H9 (cell line): ENCODE data around the gene PCDHGA2. TPM values are rescaled to one million over a fixed set of nuclear protein-coding genes. Genes with fewer than 3 reads are reported as not detected.

Source experiments
- DNase-seq: peaks from one replicate; pipeline ENCODE4 v3.0.0-alpha.2; 2017
- H2AFZ ChIP-seq: one replicate; pipeline ENCODE4 v1.6.1; 2013; ENCODE audit warnings: mild to moderate bottlenecking, low read length, control low read depth, moderate library complexity
- H2AK5ac ChIP-seq: 2 replicates; pipeline ENCODE4 v1.6.1; 2013; ENCODE audit warnings: low read length, control low read depth, mixed read lengths; ENCODE audit not compliant: insufficient read length
- H2BK120ac ChIP-seq: one replicate; pipeline ENCODE4 v1.6.1; 2013; ENCODE audit warnings: low read depth, mild to moderate bottlenecking, low read length, control low read depth, inconsistent platforms; ENCODE audit not compliant: poor library complexity, severe bottlenecking
- H2BK12ac ChIP-seq: 2 replicates; pipeline ENCODE4 v1.6.1; 2013; ENCODE audit warnings: low read length, control low read depth, mixed read lengths, low read depth; ENCODE audit not compliant: insufficient read length
- H2BK15ac ChIP-seq: 2 replicates; pipeline ENCODE4 v1.6.1; 2013; ENCODE audit warnings: low read depth, low read length, control low read depth
- H2BK20ac ChIP-seq: one replicate; pipeline ENCODE4 v1.6.1; 2013; ENCODE audit warnings: low read depth, mild to moderate bottlenecking, low read length, control low read depth, inconsistent platforms; ENCODE audit not compliant: poor library complexity, severe bottlenecking
- H2BK5ac ChIP-seq: 2 replicates; pipeline ENCODE4 v1.6.1; 2013; ENCODE audit warnings: low read length, control low read depth, mixed read lengths; ENCODE audit not compliant: insufficient read length
- H3K14ac ChIP-seq: 2 replicates; pipeline ENCODE4 v1.6.1; 2013; ENCODE audit warnings: low read length, control low read depth; ENCODE audit not compliant: insufficient read depth
- H3K18ac ChIP-seq: 2 replicates; pipeline ENCODE4 v1.6.1; 2013; ENCODE audit warnings: low read depth, mild to moderate bottlenecking, mixed read lengths, low read length, control low read depth; ENCODE audit not compliant: insufficient read length
- H3K23ac ChIP-seq: 2 replicates; pipeline ENCODE4 v1.6.1; 2013; ENCODE audit warnings: low read length, control low read depth, mixed read lengths, low read depth; ENCODE audit not compliant: insufficient read length
- H3K23me2 ChIP-seq: 2 replicates; pipeline ENCODE4 v1.6.1; 2013; ENCODE audit warnings: low read depth, mild to moderate bottlenecking, mixed read lengths, low read length, control low read depth; ENCODE audit not compliant: insufficient read length, poor library complexity, severe bottlenecking
- H3K27ac ChIP-seq: 2 replicates; pipeline ENCODE4 v1.5.1; 2013; ENCODE audit warnings: low read length, control low read depth, mixed read lengths, low read depth; ENCODE audit not compliant: insufficient read length
- H3K27me3 ChIP-seq: 2 replicates; pipeline ENCODE4 v1.6.1; 2013; ENCODE audit warnings: low read length, control low read depth, inconsistent platforms; ENCODE audit not compliant: insufficient read depth
- H3K4ac ChIP-seq: 2 replicates; pipeline ENCODE4 v1.6.1; 2013; ENCODE audit warnings: low read depth, mild to moderate bottlenecking, control low read depth, inconsistent platforms, low read length, moderate library complexity
- H3K4me1 ChIP-seq: 2 replicates; pipeline ENCODE4 v1.6.1; 2013; ENCODE audit warnings: low read length, control low read depth, inconsistent platforms; ENCODE audit not compliant: insufficient read depth
- H3K4me2 ChIP-seq: 2 replicates; pipeline ENCODE4 v1.6.1; 2013; ENCODE audit warnings: low read length, control low read depth, mixed read lengths; ENCODE audit not compliant: insufficient read length, insufficient read depth
- H3K56ac ChIP-seq: 2 replicates; pipeline ENCODE4 v1.6.1; 2013; ENCODE audit warnings: low read depth, mild to moderate bottlenecking, mixed read lengths, low read length, control low read depth; ENCODE audit not compliant: insufficient read length
- H3K79me1 ChIP-seq: 2 replicates; pipeline ENCODE4 v1.6.1; 2013; ENCODE audit warnings: low read depth, mild to moderate bottlenecking, moderate library complexity, low read length, control low read depth, inconsistent platforms; ENCODE audit not compliant: insufficient read depth, poor library complexity, severe bottlenecking
- H3K79me2 ChIP-seq: 2 replicates; pipeline ENCODE4 v1.6.1; 2013; ENCODE audit warnings: low read length, control low read depth, inconsistent platforms; ENCODE audit not compliant: insufficient read depth
- H3K9ac ChIP-seq: 2 replicates; pipeline ENCODE4 v1.6.1; 2013; ENCODE audit warnings: low read length, control low read depth, mixed read lengths; ENCODE audit not compliant: insufficient read length; ENCODE audit errors: extremely low read depth
- H3K9me3 ChIP-seq: one replicate; pipeline ENCODE4 v1.6.1; 2013; ENCODE audit warnings: low read depth, low read length, inconsistent platforms; ENCODE audit not compliant: control insufficient read depth
- H3T11ph ChIP-seq: one replicate; pipeline ENCODE4 v1.6.1; 2013; ENCODE audit warnings: mild to moderate bottlenecking, low read length, control low read depth, inconsistent platforms
- H4K20me1 ChIP-seq: one replicate; pipeline ENCODE4 v1.6.1; 2013; ENCODE audit not compliant: control insufficient read depth, insufficient read length, insufficient read depth
- H4K5ac ChIP-seq: 2 replicates; pipeline ENCODE4 v1.6.1; 2013; ENCODE audit warnings: low read depth, mild to moderate bottlenecking, mixed read lengths, low read length, control low read depth; ENCODE audit not compliant: insufficient read length
- H4K8ac ChIP-seq: replicated peaks from 2 replicates; pipeline ENCODE4 v1.6.1; 2013; ENCODE audit warnings: low read length, control low read depth, mixed read lengths, low read depth; ENCODE audit not compliant: insufficient read length
- H4K91ac ChIP-seq: 2 replicates; pipeline ENCODE4 v1.6.1; 2013; ENCODE audit warnings: low read depth, mild to moderate bottlenecking, moderate library complexity, mixed read lengths, low read length, control low read depth; ENCODE audit not compliant: insufficient read length
- H3K27ac Mint-ChIP-seq, 3 experiments: 2 replicates in 2 of 3; 3 replicates in 1 of 3; pipeline ENCODE4 v1.8.0; 2020 to 2021; ENCODE audit warnings: mixed read lengths in 3 of 3, mild to moderate bottlenecking in 1 of 3, moderate library complexity in 1 of 3
- H3K27me3 Mint-ChIP-seq: 2 replicates; pipeline ENCODE4 v1.8.0; 2021; ENCODE audit warnings: low read depth, mild to moderate bottlenecking, moderate library complexity, mixed read lengths
- H3K36me3 Mint-ChIP-seq, 3 experiments: 2 replicates in 2 of 3; 3 replicates in 1 of 3; pipeline ENCODE4 v1.8.0; 2020 to 2021; ENCODE audit warnings: low read depth in 3 of 3, mixed read lengths in 3 of 3; ENCODE audit not compliant: insufficient read depth in 1 of 3
- H3K4me1 Mint-ChIP-seq, 2 experiments: 2 replicates each; pipeline ENCODE4 v1.8.0; 2020; ENCODE audit warnings: mixed read lengths in 2 of 2
- H3K4me3 Mint-ChIP-seq, 2 experiments: 2 replicates in 1 of 2; 3 replicates in 1 of 2; pipeline ENCODE4 v1.8.0; 2020 to 2021; ENCODE audit warnings: mild to moderate bottlenecking in 2 of 2, mixed read lengths in 2 of 2, moderate library complexity in 1 of 2
- H3K9me3 Mint-ChIP-seq, 2 experiments: 2 replicates in 1 of 2; 3 replicates in 1 of 2; pipeline ENCODE4 v1.8.0; 2020; ENCODE audit warnings: mild to moderate bottlenecking in 2 of 2, mixed read lengths in 2 of 2, moderate library complexity in 1 of 2
- CTCF ChIP-seq: fragments of 200-600 bp; sonication (generic); conservative IDR thresholded peaks from 3 replicates; pipeline ENCODE4 v1.8.0; 2021; ENCODE audit warnings: antibody characterized with exemption, mild to moderate bottlenecking
- WGBS: extraction: QIAGEN DNeasy Blood & Tissue Kit; methylation state at CpG from one replicate; pipeline ENCODE4 v1.1.7; 2013; ENCODE audit warnings: missing lambda C conversion rate, low lambda C conversion rate, mixed read lengths; ENCODE audit not compliant: insufficient read length; ENCODE audit errors: extremely low coverage; 5-methylcytosine and 5-hydroxymethylcytosine counted together
- total RNA-seq: library from RNA; stranded (reverse); gene quantifications from 2 replicates; pipeline ENCODE4 v1.2.1, GENCODE V29; 2021

Gene PCDHGA2
- total RNA-seq, 1 experiment from 2014 or later = 0.90 TPM

DNA sequence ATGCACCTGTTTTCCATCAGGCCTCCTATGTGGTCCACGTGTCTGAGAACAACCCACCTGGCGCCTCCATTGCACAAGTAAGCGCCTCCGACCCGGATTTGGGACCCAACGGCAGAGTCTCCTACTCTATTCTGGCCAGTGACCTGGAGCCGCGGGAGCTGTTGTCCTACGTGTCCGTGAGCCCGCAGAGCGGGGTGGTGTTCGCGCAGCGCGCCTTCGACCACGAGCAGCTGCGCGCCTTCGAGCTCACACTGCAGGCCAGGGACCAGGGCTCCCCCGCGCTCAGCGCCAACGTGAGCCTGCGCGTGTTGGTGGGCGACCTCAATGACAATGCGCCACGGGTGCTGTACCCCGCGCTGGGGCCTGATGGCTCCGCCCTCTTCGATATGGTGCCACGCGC lies 13.0 kb downstream of the PCDHGA2 start:
- H2BK15ac ChIP-seq = no peak overlapping the region
- H4K20me1 ChIP-seq = no peaks in the 10 kb centered on the region
- H3K23me2 ChIP-seq = peaks cover 4% of the 10 kb centered on the region
- no peaks in the 10 kb centered on the region for H3K79me1 ChIP-seq
- peaks cover 30% of the 10 kb centered on the region for H3K9me3 ChIP-seq
- Mint-ChIP-seq H3K27me3 (peaks cover 2% of the 10 kb centered on the region), H3K9me3 (peaks cover 57 to 62% of the 10 kb centered on the region in 2 experiments), H3K27ac (no peak overlapping the region), H3K4me3 (no peak overlapping the region), H3K36me3 (peaks cover 16 to 64% (median 43%) of the 10 kb centered on the region in 3 experiments), H3K4me1 (peaks cover 6% of the 10 kb centered on the region in 2 experiments)
- H3K23ac ChIP-seq = no peak overlapping the region
- H3K18ac ChIP-seq = no peak overlapping the region
- TF ChIP-seq CTCF = no peak
- no peak overlapping the region for H4K5ac ChIP-seq
- H2BK12ac ChIP-seq = no peak overlapping the region
- WGBS = no CpG with 5 or more reads among the region's 36 CpGs
- H3K27ac ChIP-seq = no peak overlapping the region
- H3K4me1 ChIP-seq = no peaks in the 10 kb centered on the region
- no peaks in the 10 kb centered on the region for H3K27me3 ChIP-seq
- no peak overlapping the region for H2BK120ac ChIP-seq
- H2AFZ ChIP-seq = no peak overlapping the region
- H2BK5ac ChIP-seq = no peak overlapping the region
- H2BK20ac ChIP-seq = no peak overlapping the region
- H3K9ac ChIP-seq = no peak overlapping the region
- no peak overlapping the region for H3K4ac ChIP-seq
- H2AK5ac ChIP-seq = no peak overlapping the region
- H4K8ac ChIP-seq = no peak overlapping the region
- DNase-seq = no peak
- no peak overlapping the region for H3K14ac ChIP-seq
- H3K4me2 ChIP-seq = no peak overlapping the region
- H3K79me2 ChIP-seq = no peaks in the 10 kb centered on the region
- no peak overlapping the region for H3K56ac ChIP-seq
- no peak overlapping the region for H3T11ph ChIP-seq
- no peak overlapping the region for H4K91ac ChIP-seq
